ENCODE measurements around the gene ITGB7. TPM values are rescaled to one million over a fixed set of nuclear protein-coding genes. Genes with fewer than 3 reads are reported as not detected.

ITGB7 gene
- total and polyA plus RNA-seq, 9 of the 15 experiments (the other 6 are each of a cell fraction or from before 2014, with no cell fraction given) = 0.06 to 2.0 (median 0.67) TPM

- no peak for TF ChIP-seq RREB1 (CRISPR knock-in tag; IDR thresholded peaks at IDR 0.05)
- no peak for TF ChIP-seq SRSF9 (IDR thresholded peaks at IDR 0.05; ENCODE audit: borderline replicate concordance, low read depth, low read length)
Observed at GRCh38 chr12:53176750-53177149, 30.3 kb downstream of the ITGB7 start (continued).

GRCh38 chr12:53174881-53175491 lies 32.1 kb downstream of the ITGB7 start:
- FAIRE-seq (peak; percentile 42), DNase-seq (ENCODE audit: extremely low read depth in 1 of 4, low spot score in 3 of 4) (peak in 3 of 4 experiments; percentile 18 to 51 (median 22)), ATAC-seq (peak; percentile 53)
- BruUV-seq (replicated peaks) = no TSS peak
- H3K4me1 ChIP-seq (replicated peaks in 1 of 2; ENCODE audit: control insufficient read depth in 2 of 2, insufficient read depth in 2 of 2, low read length in 2 of 2) = peaks cover 13 to 27% of the 10 kb centered on the region in 2 experiments
- H3K4me2 ChIP-seq (ENCODE audit: insufficient read depth, low read length) = no peak overlapping the region
- CTCF ChIA-PET (ENCODE audit: low intra/inter-chr PET ratio) = interaction anchor here (0.6 kb wide), 1 partner anchor 153 kb away, joined by 3 read pairs; no protein-coding TSS in a partner anchor
- H3K9me3 ChIP-seq (replicated peaks; ENCODE audit: control insufficient read depth, insufficient read depth, low read depth, low read length) = no peaks in the 10 kb centered on the region
- POLR2A ChIA-PET = interaction anchor here (0.5 to 0.8 kb wide), 4 partner anchors 9 to 1259 kb away, joined by 3 read pairs; no protein-coding TSS in a partner anchor
- 45% methylated on average over 4 of the region's 4 CpGs for WGBS (ENCODE audit: insufficient coverage, low coverage, missing lambda C conversion rate)
- intact Hi-C loops (cut with micrococcal nuclease) = no loop called here
- H4K20me1 ChIP-seq (replicated peaks; ENCODE audit: control insufficient read depth, insufficient read depth, low read length) = no peaks in the 10 kb centered on the region
- no peak overlapping the region; the same call in 2 of the 3 replicates for H3K27ac ChIP-seq (ENCODE audit: extremely low read depth, low read depth, low read length)
- H3K9me1 ChIP-seq (ENCODE audit: control insufficient read depth, insufficient read depth, low read length) = no peaks in the 10 kb centered on the region
- H2AFZ ChIP-seq (ENCODE audit: low read depth, low read length) = peak overlapping the region; percentile 51
- H3K27me3 ChIP-seq (ENCODE audit: control insufficient read depth in 2 of 2, insufficient read depth in 2 of 2, low read length in 2 of 2) = no peaks in the 10 kb centered on the region
- no peaks in the 10 kb centered on the region for H3K36me3 ChIP-seq (ENCODE audit: control insufficient read depth, insufficient read depth, low read length)
- no peak overlapping the region for H3K4me3 ChIP-seq
- H3K9ac ChIP-seq (ENCODE audit: insufficient read depth in 1 of 2, low read depth in 2 of 2, low read length in 2 of 2) = no peak overlapping the region
- in situ Hi-C loops (cut with MboI) = no loop called here
- peaks cover 5% of the 10 kb centered on the region; the same call in 1 of the 3 replicates for H3K79me2 ChIP-seq (ENCODE audit: control insufficient read depth, insufficient read depth, low read length)
- TF ChIP-seq ZNF3 (CRISPR knock-in tag; IDR thresholded peaks at IDR 0.05) (no peak), NR2C1 (IDR thresholded peaks at IDR 0.05) (peak; percentile 44; the same call in 1 of the 2 replicates), NR2C1 (tag; IDR thresholded peaks at IDR 0.05) (peak; percentile 58), FOSL1 (tag; conservative IDR thresholded peaks at IDR 0.05) (no peak), ATF3 (IDR thresholded peaks at IDR 0.05) (peak; percentile 31; the same call in 1 of the 2 replicates), ATF3 (CRISPR knock-in tag; conservative IDR thresholded peaks at IDR 0.05) (no peak)
